Islet precursor cell (in vitro differentiated cells): ENCODE data around the gene DIPK1C.

ENCODE experiments used
- DNase-seq: peaks from one replicate; pipeline ENCODE4 v3.0.0-alpha.2; 2018

DIPK1C gene

DNA sequence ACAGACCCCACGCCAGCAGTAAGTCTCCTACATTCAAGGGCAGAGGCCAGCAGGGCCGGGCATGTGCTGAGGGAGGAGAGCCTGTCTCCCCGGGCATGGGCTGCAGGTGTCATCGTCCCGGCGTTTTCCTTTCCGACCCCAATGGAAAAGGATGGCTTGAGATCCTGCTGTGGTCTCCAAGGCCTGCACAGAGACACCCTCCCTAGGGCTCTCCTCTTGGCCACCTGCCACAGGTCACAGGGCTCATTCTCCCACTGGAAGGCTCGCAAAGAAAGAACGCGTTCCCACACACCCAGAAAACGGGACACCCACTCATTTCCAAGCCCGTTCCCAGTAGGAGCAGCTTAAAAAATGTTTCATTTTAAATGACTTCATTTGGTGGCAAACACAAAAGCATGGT is 41.0 kb downstream of the DIPK1C start:
- no peak for DNase-seq

DNA sequence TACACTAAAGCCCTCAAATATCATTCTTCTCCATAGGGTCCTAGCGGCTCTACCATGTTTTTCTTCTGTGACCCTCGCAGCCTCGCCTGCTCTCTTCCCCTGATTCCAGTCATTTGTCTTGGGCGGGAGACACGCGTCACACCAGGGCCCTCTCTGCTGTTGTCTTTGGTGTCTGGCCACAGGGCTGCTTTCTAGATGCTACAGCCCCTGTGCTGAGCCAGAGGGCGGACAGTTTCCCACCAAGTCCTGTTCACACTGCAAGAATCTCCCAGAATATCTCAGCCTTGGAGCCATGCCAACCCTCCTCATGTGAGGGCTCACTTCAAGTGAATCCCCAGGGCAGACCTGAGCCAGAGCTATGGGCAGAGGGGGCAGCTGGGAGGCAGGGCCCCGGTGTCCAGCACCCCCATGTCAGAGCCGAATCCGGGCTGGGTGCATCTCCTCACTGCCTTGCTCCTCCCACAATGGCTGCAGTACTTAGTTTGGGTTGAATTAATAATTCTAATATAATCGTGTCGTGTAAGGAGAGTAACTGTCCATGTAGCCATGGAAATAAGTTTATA is 42.1 kb downstream of the DIPK1C start:
- no peak for DNase-seq

DNA sequence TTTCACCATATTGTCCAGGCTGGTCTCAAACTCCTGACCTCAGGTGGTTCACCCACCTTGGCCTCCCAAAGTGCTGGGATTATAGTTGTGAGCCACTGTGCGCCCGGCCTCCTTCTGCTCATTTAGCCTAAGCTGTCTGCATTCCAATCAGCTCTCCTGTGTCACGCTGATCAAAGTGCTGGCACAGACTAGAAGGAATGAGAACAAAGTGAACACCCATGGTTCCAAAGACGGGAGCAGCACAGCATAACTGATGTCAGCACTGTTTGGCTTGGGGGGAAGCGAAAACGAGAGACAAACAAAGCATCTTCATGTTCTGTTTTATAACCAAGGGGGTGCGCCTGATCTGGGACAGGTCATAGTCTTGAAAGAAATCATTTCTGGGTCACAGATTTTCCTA is 43.3 kb downstream of the DIPK1C start:
- DNase-seq: no peak

DNA sequence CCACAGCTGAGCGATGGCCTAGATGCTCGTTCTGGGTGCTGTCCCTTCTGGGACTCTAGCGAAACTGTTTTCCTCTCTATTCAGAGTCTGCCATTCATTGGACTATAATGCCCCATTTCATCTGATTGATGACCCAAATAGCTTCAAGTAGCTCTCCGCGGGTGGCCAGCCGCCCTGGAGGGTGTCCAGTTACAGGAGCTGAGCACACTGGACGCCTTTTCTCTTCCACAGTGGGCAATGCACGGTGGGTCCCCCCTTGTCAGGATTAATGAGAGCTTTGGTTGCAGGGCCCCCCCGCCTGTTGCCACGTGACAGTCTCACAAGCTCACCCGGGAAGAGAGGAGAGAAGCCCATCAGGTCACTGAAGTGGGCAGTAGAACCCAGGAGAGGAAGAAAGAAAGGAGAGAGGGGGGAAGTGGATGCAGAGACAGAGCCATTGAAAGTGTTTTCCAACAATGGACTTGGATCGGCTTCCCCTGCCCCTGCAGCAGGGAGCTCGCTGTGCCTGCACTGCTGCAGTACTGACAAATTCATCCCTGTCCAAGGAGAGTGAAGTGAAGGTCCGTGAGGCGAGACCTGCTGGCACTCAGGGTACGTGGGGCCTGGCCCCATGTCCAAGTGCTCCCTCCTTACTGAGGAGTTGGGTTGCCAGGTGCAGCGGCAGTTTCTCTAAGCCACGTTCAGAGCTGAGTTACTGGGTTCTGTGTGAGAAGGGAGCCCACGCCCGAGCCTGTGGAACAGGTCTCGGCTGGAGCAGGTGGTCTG is 44.8 kb downstream of the DIPK1C start:
- no peak for DNase-seq

DNA sequence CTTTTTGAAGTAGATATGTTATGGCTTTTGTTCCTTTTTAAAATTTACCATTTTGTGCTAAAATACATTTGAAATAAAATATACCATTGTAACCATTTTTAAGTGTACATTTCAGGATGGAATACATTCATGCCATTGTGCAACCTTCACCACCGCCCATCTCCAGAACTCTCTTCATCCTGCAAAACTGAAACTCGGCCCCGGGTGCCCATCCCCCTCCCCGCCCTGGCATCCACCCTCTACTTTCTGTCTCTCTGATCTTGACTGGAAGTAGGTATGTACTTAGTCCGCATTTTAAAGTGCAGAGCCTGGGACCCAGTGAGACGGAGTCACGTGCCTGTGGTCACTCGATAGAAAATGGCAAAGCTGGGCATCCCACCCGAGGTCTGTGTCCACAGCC is 45.6 kb downstream of the DIPK1C start:
- no peak for DNase-seq

DNA sequence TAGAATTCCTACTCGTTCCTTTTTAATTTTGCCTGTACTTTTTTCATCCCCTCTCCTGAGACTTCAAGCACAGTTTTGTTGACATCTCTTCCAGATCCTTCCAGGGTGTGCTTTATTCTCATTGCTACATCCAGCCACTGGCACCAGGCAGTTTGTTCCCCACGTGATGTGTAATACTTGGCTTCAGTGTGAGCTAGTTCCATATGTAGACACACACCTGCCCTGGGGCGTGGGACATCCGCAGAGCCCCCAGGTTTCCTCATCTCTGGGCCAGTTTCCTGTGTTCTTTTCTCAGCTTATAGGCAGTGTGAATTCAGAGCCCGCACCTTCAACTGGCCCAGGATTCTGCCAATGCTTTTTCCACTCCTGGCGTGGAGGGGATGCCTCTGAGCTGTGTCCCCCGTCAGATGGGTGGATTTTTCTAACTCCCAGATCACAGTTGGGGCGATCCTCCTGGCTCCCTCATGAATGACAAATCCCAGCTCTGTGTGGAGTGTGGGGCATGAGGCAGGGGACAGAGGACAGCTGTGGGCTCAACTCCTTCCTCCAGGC is 46.6 kb downstream of the DIPK1C start:
- DNase-seq: no peak

DNA sequence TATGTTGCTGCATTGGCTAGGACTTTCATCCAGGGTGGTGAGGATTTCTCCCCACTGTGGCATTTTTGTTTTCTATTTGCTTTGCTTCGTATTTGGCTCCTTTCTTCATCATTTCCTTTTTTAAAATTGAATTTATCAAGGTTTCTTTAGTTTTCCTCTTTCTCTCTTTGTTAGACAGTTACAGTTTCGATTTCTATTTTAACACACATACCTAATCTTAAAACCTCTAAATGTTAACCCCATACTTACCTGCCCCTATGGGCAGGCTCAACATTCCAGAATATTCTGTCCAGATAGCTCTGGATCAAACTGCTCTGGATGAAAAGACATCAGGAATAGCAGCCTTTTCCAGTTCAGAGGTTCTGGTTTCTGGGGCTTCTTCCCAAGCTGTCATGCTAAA is 49.2 kb downstream of the DIPK1C start:
- DNase-seq: no peak

DNA sequence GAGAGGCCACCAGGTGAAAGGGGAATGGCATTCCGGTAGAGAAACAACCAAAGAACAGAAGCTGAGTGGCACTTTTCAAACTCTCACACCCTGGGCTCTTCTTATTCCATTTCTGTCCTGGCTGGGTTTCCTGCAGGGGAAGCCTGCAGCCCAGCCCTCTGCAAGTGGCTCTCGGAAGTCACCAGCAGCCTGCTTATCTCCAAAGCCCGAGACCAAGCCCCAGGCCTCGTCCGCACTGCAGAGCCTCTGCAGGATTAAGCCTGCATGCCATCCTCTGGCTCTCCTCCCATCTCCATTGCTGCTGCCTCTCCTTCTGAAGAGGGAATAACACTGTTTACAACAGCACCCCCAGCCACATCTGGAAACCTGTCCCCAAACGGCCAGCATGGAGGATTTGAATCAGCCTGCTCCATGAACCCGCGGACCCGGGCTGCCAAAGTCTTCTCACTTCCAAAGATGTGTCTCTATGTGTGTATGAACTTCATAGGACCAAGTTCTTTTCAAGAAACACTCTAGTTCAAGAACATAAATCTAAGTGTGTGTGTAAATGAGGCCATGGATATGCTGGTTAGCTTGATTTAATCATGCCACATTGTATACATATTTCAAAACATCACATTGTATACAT is 54.2 kb downstream of the DIPK1C start:
- peak; percentile 75 for DNase-seq

DNA sequence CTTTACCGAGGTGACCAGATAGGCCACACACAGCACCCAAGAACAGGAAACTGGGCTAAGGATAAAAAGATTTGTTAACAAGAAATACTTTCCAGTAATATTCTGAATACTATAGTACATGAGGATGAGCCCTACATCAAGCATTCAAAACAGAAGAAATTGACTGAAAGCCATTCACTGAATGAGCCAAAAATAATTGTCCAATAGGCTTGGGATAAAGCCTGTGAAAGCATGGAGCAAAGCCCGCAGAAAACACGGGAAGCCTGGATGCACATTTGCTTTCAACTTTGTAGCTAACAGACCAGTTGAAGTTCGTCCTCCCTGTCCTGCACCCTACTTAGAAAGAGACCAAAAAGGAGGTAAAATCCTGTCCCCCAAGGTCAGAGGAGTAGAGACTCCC is 56.3 kb downstream of the DIPK1C start:
- no peak for DNase-seq

DNA sequence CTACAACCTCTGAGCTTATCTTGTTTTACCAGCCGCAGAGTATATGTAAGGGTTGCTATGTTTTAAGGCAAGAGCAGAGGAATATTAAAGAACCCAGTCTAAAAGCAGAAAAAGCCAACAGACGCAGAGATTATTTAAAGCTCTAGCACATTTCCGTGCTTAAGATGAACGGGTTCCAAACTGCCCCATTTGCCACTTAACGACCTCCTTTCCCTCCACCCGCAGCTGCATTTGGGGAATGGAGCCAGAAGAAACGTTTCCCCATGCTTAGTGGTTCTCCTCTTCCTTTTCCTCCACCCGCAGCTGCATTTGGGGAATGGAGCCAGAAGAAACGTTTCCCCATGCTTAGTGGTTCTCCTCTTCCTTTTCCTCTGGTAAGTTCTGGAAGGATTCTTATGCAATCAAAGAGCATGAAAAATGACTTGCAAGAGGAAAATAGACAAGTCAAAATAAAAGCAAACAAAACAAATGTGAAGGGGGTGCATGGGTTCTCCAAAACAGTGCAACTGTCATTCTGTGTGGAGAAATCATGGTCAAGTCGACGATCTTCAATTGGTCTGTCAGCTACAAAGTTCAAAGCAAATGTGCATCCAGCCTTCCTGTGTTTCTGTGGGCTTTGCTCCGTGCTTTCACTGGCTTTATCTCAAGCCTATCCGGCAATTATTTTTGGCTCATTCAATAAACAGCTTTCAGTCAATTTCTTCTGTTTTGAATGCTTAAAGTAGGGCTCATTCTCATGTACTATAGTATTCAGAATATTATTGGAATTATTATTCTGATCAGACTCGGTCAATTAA is 57.8 kb downstream of the DIPK1C start:
- DNase-seq: no peak

DNA sequence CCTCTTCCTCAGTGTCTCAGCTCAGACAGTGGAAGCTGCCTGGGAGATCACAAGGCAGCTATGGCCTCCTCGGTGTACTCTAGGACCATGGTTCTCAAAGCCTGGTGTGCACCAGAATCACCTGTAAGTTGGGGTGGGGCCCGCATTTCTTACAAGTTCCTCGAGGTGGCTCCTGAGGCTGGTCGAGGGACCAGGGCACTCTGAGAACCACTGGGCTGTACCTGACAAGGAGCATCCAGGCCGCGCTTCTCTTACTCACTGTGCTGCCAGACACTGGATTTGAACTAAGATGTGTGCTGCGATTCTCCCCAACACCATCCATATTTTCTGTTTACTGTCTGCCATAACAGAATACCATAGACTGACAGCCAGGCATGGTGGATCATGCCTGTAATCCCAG is 59.5 kb downstream of the DIPK1C start:
- DNase-seq: no peak

DNA sequence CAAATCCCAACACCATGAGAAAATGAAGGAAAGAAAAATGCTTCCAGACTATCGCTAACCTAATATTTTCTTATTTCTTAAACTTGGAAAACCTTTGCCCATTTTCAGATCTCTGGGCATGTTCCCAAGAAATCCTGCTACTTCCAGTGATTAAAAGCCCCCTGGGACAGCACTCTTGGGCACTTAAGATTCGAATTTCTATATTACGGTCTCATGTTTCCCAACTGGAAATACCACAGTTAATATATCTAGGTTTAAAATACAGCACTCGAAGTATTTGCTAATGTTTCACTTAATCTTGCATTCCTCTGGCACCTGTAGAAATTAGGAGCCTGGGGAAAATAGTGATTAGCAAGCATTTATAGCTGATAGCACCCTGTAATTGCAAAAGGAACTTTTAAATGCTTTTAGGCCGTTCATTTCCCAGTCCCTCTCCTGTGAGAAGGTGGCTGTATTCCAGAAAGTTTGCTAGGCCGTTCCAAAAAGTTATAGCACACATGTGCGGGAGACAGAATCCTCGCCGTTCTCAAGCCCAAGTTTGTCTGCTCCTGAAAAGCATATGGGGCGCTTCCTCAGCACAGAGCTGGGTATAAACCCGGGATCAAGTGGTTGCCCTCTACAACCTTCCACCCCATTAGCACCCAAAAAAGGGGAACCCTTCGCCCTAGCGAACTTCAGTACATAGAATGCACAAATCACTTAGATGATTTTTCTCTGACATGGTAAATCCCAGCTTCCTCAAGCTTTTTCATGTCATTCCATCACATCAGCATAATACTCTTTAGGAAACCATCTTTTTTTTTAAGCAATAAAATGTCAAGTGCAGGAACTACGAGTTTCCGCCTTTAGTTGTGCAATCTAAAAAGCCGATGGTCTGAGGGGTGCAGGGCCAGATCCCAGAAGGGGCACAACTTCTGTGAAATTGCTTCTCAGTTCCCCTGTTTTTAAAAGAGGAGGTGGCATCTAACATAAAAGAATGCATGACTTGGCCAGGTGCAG is 60.6 kb downstream of the DIPK1C start:
- DNase-seq: no peak

DNA sequence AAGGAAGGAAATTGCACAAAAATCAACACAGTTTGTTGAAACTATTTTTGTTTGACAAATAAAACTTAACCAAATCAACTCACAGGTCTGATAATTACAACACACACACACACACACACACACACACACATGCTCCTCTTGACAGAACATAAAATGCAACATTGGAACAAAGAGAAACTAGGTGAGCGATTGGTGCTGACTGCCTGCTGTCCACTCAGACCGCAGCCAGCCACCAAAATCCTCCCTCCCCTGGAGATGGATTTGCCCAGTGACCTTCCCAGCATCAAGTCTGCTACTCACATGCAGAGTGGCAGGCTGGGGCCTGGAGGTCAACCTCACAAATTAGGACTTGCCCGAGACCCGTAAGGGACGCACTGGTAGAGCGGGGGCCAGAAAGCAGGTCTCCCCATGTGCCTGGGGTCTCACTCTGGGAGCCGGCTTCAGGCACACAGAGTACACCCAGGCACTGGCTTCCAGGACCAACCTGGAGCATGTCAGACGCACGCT is 61.4 kb downstream of the DIPK1C start:
- no peak for DNase-seq

DNA sequence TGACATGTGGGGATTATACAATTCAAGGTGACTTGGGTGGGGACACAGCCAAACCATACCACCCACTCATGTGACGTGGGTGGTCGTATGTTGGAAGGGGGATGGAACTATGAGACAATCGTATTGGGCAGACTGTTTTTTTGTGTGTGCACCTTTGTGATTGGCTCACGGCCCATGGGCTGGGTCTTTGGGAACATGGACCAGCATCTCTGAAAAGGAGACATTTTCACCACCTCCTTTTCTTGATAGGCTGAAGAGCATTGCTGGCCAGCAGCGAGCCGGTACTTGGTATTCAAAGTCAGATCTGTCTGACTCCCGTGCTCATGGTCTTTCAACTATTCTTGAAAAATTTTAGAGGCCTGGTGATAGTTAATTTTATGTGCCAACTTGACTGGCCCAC is 62.1 kb downstream of the DIPK1C start:
- no peak for DNase-seq

DNA sequence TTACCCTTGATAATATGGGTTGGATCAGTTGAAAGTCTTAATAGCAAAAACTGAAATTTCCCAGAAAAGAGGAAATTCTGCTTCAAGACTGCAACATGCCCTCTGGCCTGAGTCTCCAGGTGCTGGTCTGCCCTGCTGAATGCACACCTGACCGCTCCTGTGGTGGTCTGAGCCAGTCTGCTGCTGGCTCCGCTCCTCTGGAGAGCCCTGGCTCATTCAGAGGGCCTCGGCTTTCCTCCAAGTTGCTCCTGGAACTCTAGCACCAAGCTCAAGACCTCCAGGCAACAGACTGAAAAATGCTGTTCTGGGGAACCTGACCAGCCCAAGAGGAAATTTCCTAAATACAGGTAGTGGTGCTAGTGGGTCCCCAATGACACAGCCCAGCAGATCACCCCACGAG is 64.8 kb downstream of the DIPK1C start:
- no peak for DNase-seq

DNA sequence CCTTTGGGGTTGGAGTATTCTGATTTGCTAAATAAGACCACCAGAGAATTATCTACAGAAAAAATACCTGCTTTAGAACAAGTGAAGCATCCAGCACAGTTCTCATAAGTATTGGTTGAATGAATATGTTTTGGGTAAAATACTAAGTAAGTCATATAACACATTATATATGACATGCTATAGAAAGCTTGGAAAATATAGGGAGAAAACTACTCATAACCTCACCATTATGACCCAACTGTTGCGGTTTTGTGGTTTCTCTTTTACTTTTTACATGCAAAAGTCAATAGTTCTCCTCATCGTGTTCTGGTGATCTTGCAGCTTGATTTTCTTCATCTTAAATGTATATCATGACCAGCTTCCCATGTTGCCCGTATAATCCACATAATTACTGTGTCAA is 66.2 kb downstream of the DIPK1C start:
- DNase-seq: no peak

DNA sequence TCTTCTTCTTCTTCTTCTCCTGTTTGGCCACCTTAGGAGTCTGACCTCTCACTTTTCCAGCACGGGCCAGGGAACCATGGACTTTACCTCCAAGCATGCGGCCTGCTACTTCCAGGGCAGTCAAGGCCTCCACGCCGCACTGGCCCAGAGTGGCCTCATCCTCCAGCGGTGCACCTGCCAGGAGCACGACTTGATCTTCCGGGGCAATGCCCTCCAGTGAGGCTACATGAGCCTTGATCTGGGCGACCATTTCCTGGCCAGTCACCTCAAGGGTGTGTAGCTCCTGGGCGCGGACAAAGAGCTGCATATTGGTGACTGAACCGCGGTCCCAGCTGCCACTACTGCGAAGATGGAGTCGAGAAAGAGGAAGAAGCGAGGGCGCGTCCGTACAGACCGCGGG is 67.1 kb downstream of the DIPK1C start:
- peak; percentile 32 for DNase-seq

DNA sequence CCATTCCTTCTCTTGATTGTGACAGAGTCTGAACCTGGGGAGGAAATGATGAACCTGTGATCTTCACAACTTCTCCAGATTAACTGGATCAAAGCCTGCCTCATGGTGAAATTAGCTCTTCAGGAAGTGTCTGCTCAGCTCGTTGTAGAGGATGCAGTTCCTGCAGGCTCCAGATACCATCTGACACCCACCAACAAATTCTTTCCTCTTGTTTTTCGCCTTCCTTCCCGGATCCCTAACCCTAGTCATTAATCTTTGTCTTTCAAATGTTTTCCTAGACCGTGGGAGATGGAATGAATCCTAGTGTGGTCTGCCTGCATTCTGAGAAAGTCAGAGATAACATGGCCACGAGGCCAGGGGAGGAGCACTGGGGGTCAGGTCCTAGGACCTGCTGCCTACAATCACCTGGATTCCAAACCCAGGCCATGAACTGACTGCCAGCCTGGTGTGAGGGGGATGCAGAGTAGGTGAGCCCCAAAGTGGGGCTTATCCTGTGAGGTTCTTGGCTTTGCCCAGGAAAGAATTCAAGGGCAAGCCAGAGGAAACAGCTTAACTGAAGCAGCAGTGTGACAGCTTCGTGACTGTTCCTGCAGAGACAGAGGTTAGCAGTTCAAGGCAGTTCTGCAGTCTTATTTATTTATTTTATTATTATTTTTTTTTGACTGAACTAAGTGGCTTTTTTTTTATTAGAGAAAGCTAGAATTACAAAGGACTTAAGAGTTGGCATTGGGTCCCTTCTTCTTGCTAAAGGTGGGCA is 67.8 kb downstream of the DIPK1C start:
- peak; percentile 40 for DNase-seq

DNA sequence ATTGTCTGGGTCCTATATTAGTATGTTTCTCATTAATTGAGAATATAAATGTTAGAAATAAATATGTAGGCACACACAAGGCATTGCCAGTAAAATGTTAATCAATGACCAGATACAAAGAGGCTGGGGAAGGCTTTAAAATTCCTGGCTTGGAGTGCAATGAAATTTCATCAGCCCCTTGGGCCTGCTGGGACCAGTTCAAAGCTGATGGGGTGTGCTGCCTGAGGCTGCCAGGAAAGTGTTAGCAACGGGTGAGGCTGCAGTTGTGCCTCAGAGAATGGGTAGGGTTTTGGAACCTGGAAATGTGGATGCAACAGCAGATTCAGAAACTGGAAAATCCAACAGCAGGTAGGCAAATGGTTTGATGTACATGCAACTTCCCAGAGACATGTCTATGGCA is 68.9 kb downstream of the DIPK1C start:
- peak; percentile 19 for DNase-seq

DNA sequence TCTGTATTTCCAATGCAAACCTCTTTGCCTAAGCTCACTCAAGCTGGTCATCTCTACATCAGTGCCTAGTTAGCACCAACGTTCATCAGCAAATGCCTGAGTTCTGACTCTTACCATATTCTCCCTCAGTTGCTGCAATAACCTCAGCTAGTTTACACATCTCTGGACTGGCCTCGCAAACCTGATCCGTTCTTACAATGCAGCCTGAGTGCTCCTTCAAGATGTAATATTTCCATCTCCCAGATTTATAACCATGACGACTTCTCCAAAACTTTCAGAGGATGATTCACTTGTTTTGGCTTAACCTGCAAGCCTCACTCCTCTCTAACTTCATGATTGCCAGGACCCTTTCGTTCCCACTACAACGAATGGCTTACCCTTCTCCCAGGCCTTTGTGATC is 69.7 kb downstream of the DIPK1C start:
- no peak for DNase-seq
